Measurements from ENCODE around the gene ABI1. TPM values are rescaled to one million over a fixed set of nuclear protein-coding genes. Genes with fewer than 3 reads are reported as not detected.
A peak's percentile ranks its signal among the peaks of the same experiment; 100 is the strongest.

The ABI1 gene
- total and polyA plus RNA-seq, 8 donors = 13.0 to 30.0 (median 18.2) TPM

GRCh38 chr10:26855186-26855585 lies 5.6 kb downstream of the ABI1 start:
- no peak for FAIRE-seq
- Histone ChIP-seq H3K27ac (no peak overlapping the region), H3K4me3 (no peak overlapping the region), H3K27me3 (no peaks in the 10 kb centered on the region), H3K4me1 (peaks cover 15 to 36% (median 17%) of the 10 kb centered on the region in 3 donors), H3K36me3 (no peaks in the 10 kb centered on the region), H3K9me3 (no peaks in the 10 kb centered on the region)
- TF ChIP-seq, protein P1, sequence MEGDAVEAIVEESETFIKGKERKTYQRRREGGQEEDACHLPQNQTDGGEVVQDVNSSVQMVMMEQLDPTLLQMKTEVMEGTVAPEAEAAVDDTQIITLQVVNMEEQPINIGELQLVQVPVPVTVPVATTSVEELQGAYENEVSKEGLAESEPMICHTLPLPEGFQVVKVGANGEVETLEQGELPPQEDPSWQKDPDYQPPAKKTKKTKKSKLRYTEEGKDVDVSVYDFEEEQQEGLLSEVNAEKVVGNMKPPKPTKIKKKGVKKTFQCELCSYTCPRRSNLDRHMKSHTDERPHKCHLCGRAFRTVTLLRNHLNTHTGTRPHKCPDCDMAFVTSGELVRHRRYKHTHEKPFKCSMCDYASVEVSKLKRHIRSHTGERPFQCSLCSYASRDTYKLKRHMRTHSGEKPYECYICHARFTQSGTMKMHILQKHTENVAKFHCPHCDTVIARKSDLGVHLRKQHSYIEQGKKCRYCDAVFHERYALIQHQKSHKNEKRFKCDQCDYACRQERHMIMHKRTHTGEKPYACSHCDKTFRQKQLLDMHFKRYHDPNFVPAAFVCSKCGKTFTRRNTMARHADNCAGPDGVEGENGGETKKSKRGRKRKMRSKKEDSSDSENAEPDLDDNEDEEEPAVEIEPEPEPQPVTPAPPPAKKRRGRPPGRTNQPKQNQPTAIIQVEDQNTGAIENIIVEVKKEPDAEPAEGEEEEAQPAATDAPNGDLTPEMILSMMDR (IDR thresholded peaks at IDR 0.05) = no peak
- intact Hi-C loops (cut with DNase I) = no loop called here
- peak in 1 of 4 donors; percentile 26 for ATAC-seq
- no peak for DNase-seq
- WGBS, 2 donors = 61 to 71% methylated on average over 3 of the region's 3 CpGs

GRCh38 chr10:26854524-26854923 lies 6.2 kb downstream of the ABI1 start:
- TF ChIP-seq, protein P1 (IDR thresholded peaks at IDR 0.05) = no peak
- WGBS, 2 donors = 9 to 12% methylated on average over 1 of the region's 1 CpG
- DNase-seq = no peak
- no peaks in the 10 kb centered on the region for H3K36me3 ChIP-seq
- H3K27me3 ChIP-seq = no peaks in the 10 kb centered on the region
- peaks cover 15 to 36% (median 17%) of the 10 kb centered on the region in 3 donors for H3K4me1 ChIP-seq
- no peak for FAIRE-seq
- no peak for ATAC-seq
- intact Hi-C loops (cut with DNase I) = no loop called here
- H3K4me3 ChIP-seq = no peak overlapping the region
- H3K27ac ChIP-seq = no peak overlapping the region
- H3K9me3 ChIP-seq = no peaks in the 10 kb centered on the region

- 78 to 81% methylated on average over 5 of the region's 5 CpGs for WGBS, 2 donors
- intact Hi-C loops (cut with DNase I) = no loop called here
- no peak for FAIRE-seq
- Histone ChIP-seq H3K36me3 (no peaks in the 10 kb centered on the region), H3K27me3 (no peaks in the 10 kb centered on the region), H3K27ac (no peak overlapping the region), H3K4me3 (no peak overlapping the region), H3K4me1 (peaks cover 0 to 17% (median 8%) of the 10 kb centered on the region in 3 donors), H3K9me3 (no peaks in the 10 kb centered on the region)
- no peak for DNase-seq
- TF ChIP-seq, protein P1 (IDR thresholded peaks at IDR 0.05) = no peak
- ATAC-seq = no peak
These were observed 16.3 kb downstream of the ABI1 start for GRCh38 chr10:26844396-26844975.

GRCh38 chr10:26843736-26844135 lies 17.0 kb downstream of the ABI1 start:
- H3K27me3 ChIP-seq = no peaks in the 10 kb centered on the region
- 39 to 49% methylated on average over 3 of the region's 3 CpGs for WGBS, 2 donors
- DNase-seq (no peak), ATAC-seq (no peak), FAIRE-seq (no peak)
- H3K9me3 ChIP-seq = no peaks in the 10 kb centered on the region
- TF ChIP-seq, protein P1 (IDR thresholded peaks at IDR 0.05) = no peak
- no peak overlapping the region for H3K27ac ChIP-seq
- no peak overlapping the region for H3K4me3 ChIP-seq
- no peaks in the 10 kb centered on the region for H3K36me3 ChIP-seq
- intact Hi-C loops (cut with DNase I) = no loop called here
- H3K4me1 ChIP-seq = peaks cover 0 to 17% (median 8%) of the 10 kb centered on the region in 3 donors

- ATAC-seq = no peak
- no peak for FAIRE-seq
- Histone ChIP-seq H3K4me1 (peaks cover 0 to 17% (median 8%) of the 10 kb centered on the region in 3 donors), H3K4me3 (no peak overlapping the region), H3K36me3 (no peaks in the 10 kb centered on the region), H3K27me3 (no peaks in the 10 kb centered on the region), H3K27ac (no peak overlapping the region), H3K9me3 (no peaks in the 10 kb centered on the region)
- 98 to 99% methylated on average over 3 of the region's 3 CpGs for WGBS, 2 donors
- intact Hi-C loops (cut with DNase I) = no loop called here
- DNase-seq = no peak
- TF ChIP-seq, protein P1 (IDR thresholded peaks at IDR 0.05) = no peak
These were observed 18.9 kb downstream of the ABI1 start for GRCh38 chr10:26841733-26842317.

Data from pancreas (tissue), 10 donors.